Articular chondrocyte of knee joint (primary cell): ENCODE measurements around the gene HCCS. TPM values are rescaled to one million over a fixed set of nuclear protein-coding genes. Genes with fewer than 3 reads are reported as not detected.

Source experiments
- small RNA-seq: library from RNA; depleted of rRNA; stranded (forward); fragments of <200 nt; gene quantifications from one replicate; pipeline ENCODE3, GENCODE V24; 2012
- total RNA-seq: library from RNA; depleted of rRNA; stranded (reverse); fragments of >200 nt; gene quantifications from 2 replicates; pipeline ENCODE4 v1.2.3, GENCODE V29; 2012

Gene HCCS
- total RNA-seq, result 19.1 and 20.8 TPM in 2 replicates

DNA sequence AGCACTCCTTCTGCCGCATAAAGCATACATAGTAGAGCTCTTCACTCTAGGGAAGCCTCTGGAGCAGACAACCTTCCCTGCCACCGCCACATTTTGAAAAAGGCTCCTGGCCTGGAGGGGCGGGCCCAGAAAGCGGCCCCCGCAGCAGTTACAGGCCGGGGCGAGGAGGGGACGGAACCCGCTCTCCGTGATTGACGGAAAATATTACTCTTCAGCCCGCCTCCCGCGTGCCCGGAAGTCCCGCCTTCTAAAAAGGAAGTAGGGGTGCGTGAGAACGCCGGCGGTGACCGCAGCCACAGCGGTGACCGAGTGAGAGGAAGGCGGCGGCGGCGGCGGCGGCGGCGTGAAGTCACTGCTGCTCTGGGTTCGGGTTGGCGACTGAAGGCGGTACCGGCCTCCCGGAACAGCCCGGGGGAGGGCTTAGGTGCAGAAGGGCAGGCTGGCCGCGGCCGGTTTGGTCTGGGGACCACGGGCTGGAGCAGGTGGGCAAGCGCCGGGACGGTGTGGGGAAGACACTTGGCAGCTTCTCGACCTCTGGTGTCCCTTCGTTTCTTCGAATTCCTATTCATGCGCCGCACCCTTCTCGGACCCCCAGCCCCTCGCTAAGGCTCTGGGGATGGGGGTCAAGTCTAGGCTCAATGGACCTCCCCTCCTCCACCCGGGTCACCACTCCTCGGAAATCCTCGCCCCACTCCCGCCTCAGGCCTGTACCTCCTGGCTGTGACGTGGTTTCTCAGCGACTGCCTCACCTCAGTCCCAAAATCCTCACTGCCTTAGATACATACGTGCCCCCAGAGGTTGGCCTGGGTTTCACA is at the start of gene HCCS:
Gene HCCS (plus strand): TSS at position 296 of the 815 bp plus-strand sequence. CDS start 729 bp downstream, outside the sequence.

Small RNAs within 50 kb of the gene (small RNA-seq; reads per million reads assigned to genes)
- gene RF00019 (not detected), gene RF02271 (not detected)

Other genes starting within 250 kb of the HCCS start
- gene AMELX, start 182.1 kb downstream of the HCCS start, total RNA-seq, result not detected in 2 replicates